ENCODE measurements around the gene LLGL2.

- no peak for TF ChIP-seq CTCF (IDR thresholded peaks at IDR 0.05)
- TF ChIP-seq POLR2AphosphoS5 (IDR thresholded peaks at IDR 0.05) = no peak
- TF ChIP-seq POLR2A (IDR thresholded peaks at IDR 0.05) = no peak
Measured at GRCh38 chr17:75615301-75615700, 89.8 kb downstream of the LLGL2 start.

Data from transverse colon (tissue), 4 donors.